GM10847 (cell line): Measurements from ENCODE around the gene EPB41L5.

ENCODE experiments used
- POLR2A ChIP-seq: IDR thresholded peaks from 2 replicates; pipeline ENCODE4 v1.6.1; 2011; ENCODE audit not compliant: insufficient read length; ENCODE audit errors: extremely low read depth

Gene EPB41L5

DNA sequence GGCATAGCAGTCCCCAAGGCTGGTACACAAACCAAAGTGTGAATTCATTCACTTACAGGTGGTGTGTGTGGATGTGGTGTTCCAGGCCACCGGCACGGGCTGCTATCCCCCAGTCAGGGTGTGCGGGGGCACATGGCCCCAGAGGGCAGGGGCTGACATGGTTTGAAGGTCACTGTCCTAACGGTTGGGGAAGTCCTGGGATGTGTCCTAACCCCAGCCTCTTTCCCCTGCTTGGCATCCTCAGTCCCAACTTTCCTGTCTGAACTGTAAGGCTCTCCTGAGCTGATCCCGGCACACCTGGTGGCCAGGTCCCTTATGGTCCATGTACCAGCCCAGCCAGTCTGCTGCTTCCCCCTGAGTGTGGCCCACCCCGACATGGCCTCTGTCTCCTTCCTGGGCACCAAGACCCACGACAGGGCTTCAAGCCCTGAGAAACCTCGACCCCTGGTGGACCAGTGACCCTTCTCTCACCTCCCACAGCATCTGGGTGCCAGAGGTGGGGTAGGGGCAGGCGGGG, 212.7 kb downstream of the EPB41L5 start:
- no peak for TF ChIP-seq POLR2A

DNA sequence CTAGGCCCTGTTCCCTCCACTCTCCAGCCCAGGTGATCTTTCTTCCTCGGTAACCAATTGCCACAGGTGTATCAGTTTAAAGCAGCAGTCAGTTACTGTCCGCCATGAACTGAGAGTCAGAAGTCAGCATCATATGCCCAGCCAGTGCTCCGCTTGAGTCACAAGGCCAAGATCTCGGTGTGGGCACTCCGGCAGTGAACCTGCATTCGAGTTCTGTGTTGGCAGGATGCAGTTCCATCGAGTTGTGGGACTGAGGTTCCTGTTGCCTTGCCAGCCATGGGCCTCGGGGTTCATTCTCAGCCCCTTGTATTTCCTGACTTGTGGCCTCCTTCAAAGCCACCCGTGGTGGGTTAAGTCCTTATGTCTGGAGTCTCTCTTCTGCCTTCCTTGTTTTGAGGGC, 213.4 kb downstream of the EPB41L5 start:
- no peak for TF ChIP-seq POLR2A

DNA sequence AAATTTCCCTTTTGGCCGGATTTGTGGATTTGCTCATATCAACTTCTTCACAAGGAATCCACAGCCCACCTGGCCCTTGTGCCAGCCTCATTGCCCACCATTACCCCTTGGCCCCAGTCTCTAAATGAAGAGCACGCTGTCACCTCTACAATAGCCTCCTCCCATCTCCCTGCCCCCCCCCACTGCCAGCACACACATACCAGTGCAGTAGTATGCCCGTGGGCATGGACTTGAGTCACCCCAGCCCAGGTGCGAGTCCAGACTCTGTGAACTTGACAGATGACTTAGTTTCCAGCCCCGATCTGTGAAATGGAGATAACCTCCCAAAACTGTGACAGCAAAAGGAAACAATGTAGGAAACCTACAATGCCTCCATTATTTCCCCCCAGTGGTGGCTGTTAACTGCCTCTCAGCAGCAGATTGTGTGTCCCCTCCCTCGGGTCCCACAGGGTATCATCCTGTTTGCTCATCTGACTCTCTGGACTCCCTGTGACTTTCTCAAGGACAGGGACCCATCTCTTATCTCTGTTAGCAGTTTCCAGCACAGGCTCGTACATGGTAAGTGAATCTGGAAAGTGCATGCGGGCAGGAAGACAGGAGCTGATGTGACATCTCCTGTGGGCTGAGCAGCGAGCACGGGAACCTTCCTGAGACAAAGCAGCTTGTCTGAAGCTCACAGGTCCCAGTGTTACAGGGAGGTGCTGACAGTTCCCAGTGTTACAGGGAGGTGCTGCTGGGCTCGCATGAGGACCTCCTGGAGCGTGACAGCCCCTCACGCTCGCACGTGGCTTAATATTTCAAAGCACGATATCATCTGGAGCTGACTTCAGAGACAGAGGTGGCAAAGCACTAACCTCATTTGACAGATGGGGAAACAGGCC, 214.5 kb downstream of the EPB41L5 start:
- TF ChIP-seq POLR2A: no peak

DNA sequence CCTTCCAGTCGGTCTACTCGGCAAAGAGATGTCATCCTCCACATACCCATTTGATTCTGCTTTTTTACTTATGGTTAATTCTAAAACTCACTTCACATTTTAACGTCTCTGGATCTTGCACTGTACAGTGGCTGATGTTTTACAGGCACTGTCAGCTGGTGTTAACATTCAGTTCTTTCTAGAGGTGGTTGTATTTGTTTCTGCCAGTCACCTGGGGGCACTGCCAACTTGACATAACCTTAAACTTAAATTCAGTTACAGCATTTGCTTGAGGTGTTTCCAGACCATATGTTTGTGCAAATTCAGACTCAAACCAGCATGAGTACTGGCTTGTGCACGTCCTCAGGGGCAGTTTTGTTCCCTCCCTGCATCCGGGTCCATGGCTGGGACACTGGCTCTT, 215.6 kb downstream of the EPB41L5 start:
- no peak for TF ChIP-seq POLR2A
